Liver (tissue), 3 donors: ENCODE results near the gene POC1A.

Source experiments
- CTCF ChIP-seq: fragments of 150-350 bp; IDR thresholded peaks from 2 replicates; pipeline ENCODE4 v1.5.1; 2017; ENCODE audit warnings: improper control_type of control experiment, low read depth, low read length; ENCODE audit not compliant: missing input control
- EGR1 ChIP-seq, 2 donors: IDR thresholded peaks; 2 replicates each; pipeline ENCODE4 v1.6.1; 2016 to 2018; ENCODE audit warnings: antibody characterized with exemption in 2 of 2, low read depth in 2 of 2
- GABPA ChIP-seq, 2 donors: IDR thresholded peaks in 1 of 2; conservative IDR thresholded peaks in 1 of 2; 2 replicates each; pipeline ENCODE4 v1.6.1; 2016; ENCODE audit warnings: antibody characterized with exemption in 2 of 2, mild to moderate bottlenecking in 1 of 2, moderate library complexity in 1 of 2
- JUND ChIP-seq, 2 donors: IDR thresholded peaks; 2 replicates each; pipeline ENCODE4 v1.6.1; 2016; ENCODE audit warnings: antibody characterized with exemption in 2 of 2
- MAX ChIP-seq: IDR thresholded peaks from 2 replicates; pipeline ENCODE4 v1.6.1; 2016; ENCODE audit warnings: antibody characterized with exemption
- NR2F2 ChIP-seq: IDR thresholded peaks from 2 replicates; pipeline ENCODE4 v1.6.1; 2016; ENCODE audit warnings: antibody characterized with exemption
- RAD21 ChIP-seq, 2 donors: IDR thresholded peaks; 2 replicates each; pipeline ENCODE4 v1.6.1; 2016; ENCODE audit warnings: antibody characterized with exemption in 2 of 2, mild to moderate bottlenecking in 2 of 2
- REST ChIP-seq: IDR thresholded peaks from 2 replicates; pipeline ENCODE4 v1.6.1; 2016; ENCODE audit warnings: antibody characterized with exemption, mild to moderate bottlenecking
- SP1 ChIP-seq: IDR thresholded peaks from 2 replicates; pipeline ENCODE4 v1.6.1; 2018; ENCODE audit warnings: antibody characterized with exemption, mild to moderate bottlenecking
- TAF1 ChIP-seq: conservative IDR thresholded peaks from 2 replicates; pipeline ENCODE4 v1.6.1; 2016; ENCODE audit warnings: antibody characterized with exemption, mild to moderate bottlenecking
- YY1 ChIP-seq: IDR thresholded peaks from 2 replicates; pipeline ENCODE4 v1.6.1; 2016; ENCODE audit warnings: antibody characterized with exemption, mild to moderate bottlenecking
- ZBTB33 ChIP-seq: IDR thresholded peaks from 2 replicates; pipeline ENCODE4 v1.6.1; 2016; ENCODE audit warnings: antibody characterized with exemption
- donor health status: healthy.
- donor health status: healthy.

GRCh38 chr3:52134761-52135160, 19.5 kb downstream of the POC1A start:
- no peak for TF ChIP-seq REST
- no peak for TF ChIP-seq CTCF
- no peak for TF ChIP-seq TAF1
- TF ChIP-seq GABPA (IDR thresholded peaks at IDR 0.05 in 1 of 2, conservative IDR thresholded peaks at IDR 0.05 in 1 of 2), result no peak
- no peak for TF ChIP-seq MAX
- TF ChIP-seq YY1, result no peak
- no peak for TF ChIP-seq NR2F2
- TF ChIP-seq ZBTB33, result no peak
- TF ChIP-seq SP1, result no peak
- TF ChIP-seq JUND (IDR thresholded peaks at IDR 0.05), result no peak
- TF ChIP-seq EGR1 (IDR thresholded peaks at IDR 0.05; ENCODE audit: low read depth in 2 of 2), result no peak
- no peak for TF ChIP-seq RAD21 (IDR thresholded peaks at IDR 0.05)
